Fibroblast of mammary gland (primary cell): Measurements from ENCODE around the gene GTF2H3.

ENCODE experiments used
- DNase-seq: peaks from one replicate; pipeline ENCODE4 v3.0.0-alpha.2; 2010; ENCODE audit warnings: low read depth
- H3K4me3 ChIP-seq: 2 replicates; pipeline ENCODE4 v1.5.1; 2011; ENCODE audit warnings: low read depth, mild to moderate bottlenecking, low read length, moderate library complexity; ENCODE audit not compliant: control insufficient read depth
- CTCF ChIP-seq: conservative IDR thresholded peaks from 2 replicates; pipeline ENCODE4 v1.5.1; 2011; ENCODE audit warnings: low read depth, low read length, inconsistent platforms; ENCODE audit not compliant: control insufficient read depth, insufficient read depth

GTF2H3 gene

GRCh38 chr12:123696646-123697045 lies 63.0 kb downstream of the GTF2H3 start:
- no peak for TF ChIP-seq CTCF
- DNase-seq = no peak
- H3K4me3 ChIP-seq = no peak overlapping the region

- TF ChIP-seq CTCF = no peak
- no peak overlapping the region for H3K4me3 ChIP-seq
- peak; percentile 39 for DNase-seq
These were observed 72.3 kb downstream of the GTF2H3 start for GRCh38 chr12:123705935-123706334.

- H3K4me3 ChIP-seq = no peak overlapping the region
- TF ChIP-seq CTCF = no peak
- no peak for DNase-seq
These were observed 73.8 kb downstream of the GTF2H3 start for GRCh38 chr12:123707466-123707865.
